GM23338 (cell line): ENCODE results near the gene PLEKHJ1. TPM values are rescaled to one million over a fixed set of nuclear protein-coding genes. Genes with fewer than 3 reads are reported as not detected.

Source experiments
- ATAC-seq: fragments of 200-7000 bp; cut with Tn5 transposase; 3 replicates; pipeline ENCODE4 v1.9.1; 2020
- DNase-seq: peaks from one replicate; pipeline ENCODE4 v3.0.0-alpha.2; 2015; ENCODE audit warnings: low spot score
- H2AFZ ChIP-seq: fragments of 200-600 bp; sonication (generic); 2 replicates; pipeline ENCODE4 v1.8.0; 2016; ENCODE audit warnings: antibody characterized with exemption, mild to moderate bottlenecking, moderate library complexity
- H3F3A ChIP-seq: fragments of 200-600 bp; sonication (generic); replicated peaks from 2 replicates; pipeline ENCODE4 v1.8.0; 2017; ENCODE audit warnings: antibody characterized with exemption, mixed run types, low read depth
- H3K27ac ChIP-seq: fragments of 200-600 bp; sonication (generic); 2 replicates; pipeline ENCODE4 v1.6.1; 2016; ENCODE audit warnings: low read depth
- H3K27me3 ChIP-seq: fragments of 200-600 bp; sonication (generic); 2 replicates; pipeline ENCODE4 v1.8.0; 2016; ENCODE audit warnings: mild to moderate bottlenecking, mixed run types, moderate library complexity; ENCODE audit not compliant: insufficient read depth
- H3K36me3 ChIP-seq: fragments of 200-600 bp; sonication (generic); 2 replicates; pipeline ENCODE4 v1.8.0; 2016; ENCODE audit warnings: mild to moderate bottlenecking; ENCODE audit not compliant: insufficient read depth
- H3K4me1 ChIP-seq: fragments of 200-600 bp; sonication (generic); 2 replicates; pipeline ENCODE4 v1.8.0; 2016; ENCODE audit warnings: mild to moderate bottlenecking, moderate library complexity; ENCODE audit not compliant: insufficient read depth
- H3K4me2 ChIP-seq: fragments of 200-600 bp; sonication (generic); 2 replicates; pipeline ENCODE4 v1.7.1; 2017; ENCODE audit warnings: mixed run types
- H3K4me3 ChIP-seq: fragments of 200-600 bp; sonication (generic); 2 replicates; pipeline ENCODE4 v1.6.1; 2016; ENCODE audit warnings: mixed run types
- H3K79me2 ChIP-seq: fragments of 200-600 bp; sonication (generic); replicated peaks from 2 replicates; pipeline ENCODE4 v1.8.0; 2017; ENCODE audit warnings: mild to moderate bottlenecking; ENCODE audit not compliant: insufficient read depth
- H3K9me2 ChIP-seq: fragments of 200-600 bp; sonication (generic); 2 replicates; pipeline ENCODE4 v1.8.0; 2017; ENCODE audit not compliant: insufficient read depth
- H4K20me1 ChIP-seq: fragments of 200-600 bp; sonication (generic); replicated peaks from 2 replicates; pipeline ENCODE4 v1.8.0; 2017; ENCODE audit warnings: mild to moderate bottlenecking; ENCODE audit not compliant: insufficient read depth
- H3K27ac Mint-ChIP-seq: 2 replicates; pipeline ENCODE4 v1.8.0; 2020; ENCODE audit warnings: inconsistent platforms, mild to moderate bottlenecking, moderate library complexity, mixed read lengths
- H3K27me3 Mint-ChIP-seq: 3 replicates; pipeline ENCODE4 v1.8.0; 2022; ENCODE audit warnings: low read depth, mild to moderate bottlenecking, moderate library complexity, mixed read lengths, inconsistent platforms; ENCODE audit not compliant: insufficient read depth, poor library complexity
- H3K36me3 Mint-ChIP-seq: 3 replicates; pipeline ENCODE4 v1.8.0; 2021; ENCODE audit warnings: low read depth, mild to moderate bottlenecking, inconsistent platforms, moderate library complexity, mixed read lengths
- H3K4me1 Mint-ChIP-seq: 3 replicates; pipeline ENCODE4 v1.8.0; 2020; ENCODE audit warnings: mild to moderate bottlenecking, inconsistent platforms, mixed read lengths
- H3K4me3 Mint-ChIP-seq: 3 replicates; pipeline ENCODE4 v1.8.0; 2021; ENCODE audit warnings: moderate library complexity, mild to moderate bottlenecking, inconsistent platforms, mixed read lengths
- H3K9me3 Mint-ChIP-seq: 3 replicates; pipeline ENCODE4 v1.8.0; 2020; ENCODE audit warnings: moderate library complexity, mild to moderate bottlenecking, inconsistent platforms, mixed read lengths
- CREB1 ChIP-seq: fragments of 250-450 bp; sonication (Bioruptor Pico); IDR thresholded peaks from 2 replicates; pipeline ENCODE4 v1.5.0; 2020; ENCODE audit warnings: low read depth, mild to moderate bottlenecking, moderate library complexity
- EZH2 ChIP-seq: fragments of 200-600 bp; sonication (generic); IDR thresholded peaks from one replicate; pipeline ENCODE4 v1.8.0; 2017; ENCODE audit warnings: antibody characterized with exemption, mild to moderate bottlenecking, low read depth; ENCODE audit not compliant: unreplicated experiment
- EZH2phosphoT487 ChIP-seq: fragments of 200-600 bp; sonication (generic); IDR thresholded peaks from one replicate; pipeline ENCODE4 v1.8.1; 2018; ENCODE audit warnings: antibody characterized with exemption; ENCODE audit not compliant: unreplicated experiment
- JUNB ChIP-seq: IDR thresholded peaks from one replicate; pipeline ENCODE4 v1.6.1; 2016; ENCODE audit warnings: antibody characterized with exemption; ENCODE audit not compliant: unreplicated experiment
- NANOG ChIP-seq: IDR thresholded peaks from 2 replicates; pipeline ENCODE4 v1.6.1; 2016; ENCODE audit warnings: antibody characterized with exemption, borderline replicate concordance
- POLR2AphosphoS5 ChIP-seq: IDR thresholded peaks from 2 replicates; pipeline ENCODE4 v1.6.1; 2016; ENCODE audit warnings: antibody characterized with exemption, low read depth
- STAT1 ChIP-seq: IDR thresholded peaks from one replicate; pipeline ENCODE4 v1.6.1; 2016; ENCODE audit warnings: antibody characterized with exemption; ENCODE audit not compliant: unreplicated experiment
- ZNF114 ChIP-seq: fragments of 250-450 bp; sonication (Bioruptor Pico); IDR thresholded peaks from 2 replicates; pipeline ENCODE4 v1.5.0; 2020; ENCODE audit warnings: mild to moderate bottlenecking, moderate library complexity
- ZNF331 ChIP-seq: fragments of 250-450 bp; sonication (Bioruptor Pico); IDR thresholded peaks from 2 replicates; pipeline ENCODE4 v1.5.0; 2020; ENCODE audit warnings: low read depth, mild to moderate bottlenecking, moderate library complexity
- polyA plus RNA-seq: library from polyadenylated mRNA; unstranded; fragments of >200 nt; fragmentation: Nextera tagmentation; extraction: Ambion mirVana; gene quantifications from 2 replicates; pipeline ENCODE4 v1.2.1, GENCODE V29; 2016
- total RNA-seq: library from RNA; depleted of rRNA; stranded (reverse); fragments of >200 nt; shearing (Covaris generic); gene quantifications from 2 replicates; pipeline ENCODE4 v1.2.3, GENCODE V29; 2014
- TF ChIP-seq, protein P1 (sequence below): IDR thresholded peaks from one replicate; pipeline ENCODE4 v1.6.1; 2018; ENCODE audit warnings: antibody characterized with exemption; ENCODE audit not compliant: unreplicated experiment
- TF ChIP-seq, protein P2 (sequence below), 2 experiments: fragments of 200-600 bp in 1 of 2; sonication (generic) in 1 of 2; conservative IDR thresholded peaks; 2 replicates each; pipeline versions ENCODE4 v1.5.1 to v1.6.1; 2016 to 2017; ENCODE audit warnings: antibody characterized with exemption in 2 of 2, low read depth in 2 of 2, mild to moderate bottlenecking in 2 of 2, moderate library complexity in 1 of 2
- TF ChIP-seq, protein P3 (sequence below): IDR thresholded peaks from 2 replicates; pipeline ENCODE4 v1.6.1; 2016; ENCODE audit warnings: antibody characterized with exemption
- TF ChIP-seq, protein P4 (sequence below): fragments of 250-450 bp; sonication (Bioruptor Pico); IDR thresholded peaks from 2 replicates; pipeline ENCODE4 v1.5.0; 2020; ENCODE audit warnings: mild to moderate bottlenecking, moderate library complexity

PLEKHJ1 gene
- total and polyA plus RNA-seq, 2 experiments from 2014 or later, result 146 to 210 TPM

DNA sequence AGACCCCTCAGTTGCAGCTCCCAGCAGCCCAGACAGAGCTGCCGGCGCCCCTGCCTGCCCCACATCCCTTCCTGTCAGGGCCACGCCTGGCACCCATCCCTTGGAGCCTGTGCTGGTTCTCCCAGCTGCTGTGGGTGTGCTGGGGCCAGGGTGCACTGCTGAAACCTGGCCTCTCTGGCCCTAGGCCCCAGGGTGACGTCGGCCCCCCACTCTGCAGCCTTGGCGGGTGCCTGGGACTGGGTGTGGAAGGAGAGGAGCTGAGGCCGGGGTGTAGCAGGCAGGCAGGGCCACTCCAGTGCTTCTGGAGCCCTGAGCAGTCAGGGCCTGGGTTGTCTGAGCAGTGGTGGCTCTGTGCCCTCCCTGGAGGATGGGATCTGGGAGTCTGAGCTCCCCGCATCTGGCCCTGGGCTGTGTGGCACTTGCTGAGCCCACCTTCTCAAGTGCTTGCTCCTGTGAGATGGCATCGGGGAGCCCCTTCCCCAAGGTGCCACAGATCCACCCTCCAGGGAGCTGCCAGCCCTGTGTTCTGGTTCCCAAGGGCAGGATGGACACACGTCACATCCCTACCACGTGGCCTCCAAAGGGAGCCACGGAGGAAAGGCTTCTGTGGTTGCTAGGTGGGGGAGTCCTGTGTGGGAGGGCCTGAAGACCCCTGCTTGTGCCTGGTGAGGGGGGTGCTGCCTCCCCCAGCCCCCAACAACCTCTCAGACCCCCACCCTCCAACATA lies 5.2 kb downstream of the PLEKHJ1 start:
- H3K27ac ChIP-seq, result 0 out of 2 replicates have a peak overlapping the region, but pooled peaks have one; percentile 26

More for the DNA sequence above, 5.2 kb downstream of the PLEKHJ1 start:
- TF ChIP-seq, protein P1, sequence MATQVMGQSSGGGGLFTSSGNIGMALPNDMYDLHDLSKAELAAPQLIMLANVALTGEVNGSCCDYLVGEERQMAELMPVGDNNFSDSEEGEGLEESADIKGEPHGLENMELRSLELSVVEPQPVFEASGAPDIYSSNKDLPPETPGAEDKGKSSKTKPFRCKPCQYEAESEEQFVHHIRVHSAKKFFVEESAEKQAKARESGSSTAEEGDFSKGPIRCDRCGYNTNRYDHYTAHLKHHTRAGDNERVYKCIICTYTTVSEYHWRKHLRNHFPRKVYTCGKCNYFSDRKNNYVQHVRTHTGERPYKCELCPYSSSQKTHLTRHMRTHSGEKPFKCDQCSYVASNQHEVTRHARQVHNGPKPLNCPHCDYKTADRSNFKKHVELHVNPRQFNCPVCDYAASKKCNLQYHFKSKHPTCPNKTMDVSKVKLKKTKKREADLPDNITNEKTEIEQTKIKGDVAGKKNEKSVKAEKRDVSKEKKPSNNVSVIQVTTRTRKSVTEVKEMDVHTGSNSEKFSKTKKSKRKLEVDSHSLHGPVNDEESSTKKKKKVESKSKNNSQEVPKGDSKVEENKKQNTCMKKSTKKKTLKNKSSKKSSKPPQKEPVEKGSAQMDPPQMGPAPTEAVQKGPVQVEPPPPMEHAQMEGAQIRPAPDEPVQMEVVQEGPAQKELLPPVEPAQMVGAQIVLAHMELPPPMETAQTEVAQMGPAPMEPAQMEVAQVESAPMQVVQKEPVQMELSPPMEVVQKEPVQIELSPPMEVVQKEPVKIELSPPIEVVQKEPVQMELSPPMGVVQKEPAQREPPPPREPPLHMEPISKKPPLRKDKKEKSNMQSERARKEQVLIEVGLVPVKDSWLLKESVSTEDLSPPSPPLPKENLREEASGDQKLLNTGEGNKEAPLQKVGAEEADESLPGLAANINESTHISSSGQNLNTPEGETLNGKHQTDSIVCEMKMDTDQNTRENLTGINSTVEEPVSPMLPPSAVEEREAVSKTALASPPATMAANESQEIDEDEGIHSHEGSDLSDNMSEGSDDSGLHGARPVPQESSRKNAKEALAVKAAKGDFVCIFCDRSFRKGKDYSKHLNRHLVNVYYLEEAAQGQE, result no peak
- TF ChIP-seq, protein P2, sequence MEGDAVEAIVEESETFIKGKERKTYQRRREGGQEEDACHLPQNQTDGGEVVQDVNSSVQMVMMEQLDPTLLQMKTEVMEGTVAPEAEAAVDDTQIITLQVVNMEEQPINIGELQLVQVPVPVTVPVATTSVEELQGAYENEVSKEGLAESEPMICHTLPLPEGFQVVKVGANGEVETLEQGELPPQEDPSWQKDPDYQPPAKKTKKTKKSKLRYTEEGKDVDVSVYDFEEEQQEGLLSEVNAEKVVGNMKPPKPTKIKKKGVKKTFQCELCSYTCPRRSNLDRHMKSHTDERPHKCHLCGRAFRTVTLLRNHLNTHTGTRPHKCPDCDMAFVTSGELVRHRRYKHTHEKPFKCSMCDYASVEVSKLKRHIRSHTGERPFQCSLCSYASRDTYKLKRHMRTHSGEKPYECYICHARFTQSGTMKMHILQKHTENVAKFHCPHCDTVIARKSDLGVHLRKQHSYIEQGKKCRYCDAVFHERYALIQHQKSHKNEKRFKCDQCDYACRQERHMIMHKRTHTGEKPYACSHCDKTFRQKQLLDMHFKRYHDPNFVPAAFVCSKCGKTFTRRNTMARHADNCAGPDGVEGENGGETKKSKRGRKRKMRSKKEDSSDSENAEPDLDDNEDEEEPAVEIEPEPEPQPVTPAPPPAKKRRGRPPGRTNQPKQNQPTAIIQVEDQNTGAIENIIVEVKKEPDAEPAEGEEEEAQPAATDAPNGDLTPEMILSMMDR (conservative IDR thresholded peaks at IDR 0.05; ENCODE audit: low read depth in 2 of 2), result no peak
- TF ChIP-seq, protein P3, sequence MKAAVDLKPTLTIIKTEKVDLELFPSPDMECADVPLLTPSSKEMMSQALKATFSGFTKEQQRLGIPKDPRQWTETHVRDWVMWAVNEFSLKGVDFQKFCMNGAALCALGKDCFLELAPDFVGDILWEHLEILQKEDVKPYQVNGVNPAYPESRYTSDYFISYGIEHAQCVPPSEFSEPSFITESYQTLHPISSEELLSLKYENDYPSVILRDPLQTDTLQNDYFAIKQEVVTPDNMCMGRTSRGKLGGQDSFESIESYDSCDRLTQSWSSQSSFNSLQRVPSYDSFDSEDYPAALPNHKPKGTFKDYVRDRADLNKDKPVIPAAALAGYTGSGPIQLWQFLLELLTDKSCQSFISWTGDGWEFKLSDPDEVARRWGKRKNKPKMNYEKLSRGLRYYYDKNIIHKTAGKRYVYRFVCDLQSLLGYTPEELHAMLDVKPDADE, result no peak
- TF ChIP-seq ZNF331 (CRISPR knock-in tag) (no peak), POLR2AphosphoS5 (no peak), JUNB (no peak), ZNF114 (no peak), NANOG (no peak), STAT1 (no peak), CREB1 (CRISPR knock-in tag) (no peak), EZH2 (no peak), EZH2phosphoT487 (no peak)
- TF ChIP-seq, protein P4, sequence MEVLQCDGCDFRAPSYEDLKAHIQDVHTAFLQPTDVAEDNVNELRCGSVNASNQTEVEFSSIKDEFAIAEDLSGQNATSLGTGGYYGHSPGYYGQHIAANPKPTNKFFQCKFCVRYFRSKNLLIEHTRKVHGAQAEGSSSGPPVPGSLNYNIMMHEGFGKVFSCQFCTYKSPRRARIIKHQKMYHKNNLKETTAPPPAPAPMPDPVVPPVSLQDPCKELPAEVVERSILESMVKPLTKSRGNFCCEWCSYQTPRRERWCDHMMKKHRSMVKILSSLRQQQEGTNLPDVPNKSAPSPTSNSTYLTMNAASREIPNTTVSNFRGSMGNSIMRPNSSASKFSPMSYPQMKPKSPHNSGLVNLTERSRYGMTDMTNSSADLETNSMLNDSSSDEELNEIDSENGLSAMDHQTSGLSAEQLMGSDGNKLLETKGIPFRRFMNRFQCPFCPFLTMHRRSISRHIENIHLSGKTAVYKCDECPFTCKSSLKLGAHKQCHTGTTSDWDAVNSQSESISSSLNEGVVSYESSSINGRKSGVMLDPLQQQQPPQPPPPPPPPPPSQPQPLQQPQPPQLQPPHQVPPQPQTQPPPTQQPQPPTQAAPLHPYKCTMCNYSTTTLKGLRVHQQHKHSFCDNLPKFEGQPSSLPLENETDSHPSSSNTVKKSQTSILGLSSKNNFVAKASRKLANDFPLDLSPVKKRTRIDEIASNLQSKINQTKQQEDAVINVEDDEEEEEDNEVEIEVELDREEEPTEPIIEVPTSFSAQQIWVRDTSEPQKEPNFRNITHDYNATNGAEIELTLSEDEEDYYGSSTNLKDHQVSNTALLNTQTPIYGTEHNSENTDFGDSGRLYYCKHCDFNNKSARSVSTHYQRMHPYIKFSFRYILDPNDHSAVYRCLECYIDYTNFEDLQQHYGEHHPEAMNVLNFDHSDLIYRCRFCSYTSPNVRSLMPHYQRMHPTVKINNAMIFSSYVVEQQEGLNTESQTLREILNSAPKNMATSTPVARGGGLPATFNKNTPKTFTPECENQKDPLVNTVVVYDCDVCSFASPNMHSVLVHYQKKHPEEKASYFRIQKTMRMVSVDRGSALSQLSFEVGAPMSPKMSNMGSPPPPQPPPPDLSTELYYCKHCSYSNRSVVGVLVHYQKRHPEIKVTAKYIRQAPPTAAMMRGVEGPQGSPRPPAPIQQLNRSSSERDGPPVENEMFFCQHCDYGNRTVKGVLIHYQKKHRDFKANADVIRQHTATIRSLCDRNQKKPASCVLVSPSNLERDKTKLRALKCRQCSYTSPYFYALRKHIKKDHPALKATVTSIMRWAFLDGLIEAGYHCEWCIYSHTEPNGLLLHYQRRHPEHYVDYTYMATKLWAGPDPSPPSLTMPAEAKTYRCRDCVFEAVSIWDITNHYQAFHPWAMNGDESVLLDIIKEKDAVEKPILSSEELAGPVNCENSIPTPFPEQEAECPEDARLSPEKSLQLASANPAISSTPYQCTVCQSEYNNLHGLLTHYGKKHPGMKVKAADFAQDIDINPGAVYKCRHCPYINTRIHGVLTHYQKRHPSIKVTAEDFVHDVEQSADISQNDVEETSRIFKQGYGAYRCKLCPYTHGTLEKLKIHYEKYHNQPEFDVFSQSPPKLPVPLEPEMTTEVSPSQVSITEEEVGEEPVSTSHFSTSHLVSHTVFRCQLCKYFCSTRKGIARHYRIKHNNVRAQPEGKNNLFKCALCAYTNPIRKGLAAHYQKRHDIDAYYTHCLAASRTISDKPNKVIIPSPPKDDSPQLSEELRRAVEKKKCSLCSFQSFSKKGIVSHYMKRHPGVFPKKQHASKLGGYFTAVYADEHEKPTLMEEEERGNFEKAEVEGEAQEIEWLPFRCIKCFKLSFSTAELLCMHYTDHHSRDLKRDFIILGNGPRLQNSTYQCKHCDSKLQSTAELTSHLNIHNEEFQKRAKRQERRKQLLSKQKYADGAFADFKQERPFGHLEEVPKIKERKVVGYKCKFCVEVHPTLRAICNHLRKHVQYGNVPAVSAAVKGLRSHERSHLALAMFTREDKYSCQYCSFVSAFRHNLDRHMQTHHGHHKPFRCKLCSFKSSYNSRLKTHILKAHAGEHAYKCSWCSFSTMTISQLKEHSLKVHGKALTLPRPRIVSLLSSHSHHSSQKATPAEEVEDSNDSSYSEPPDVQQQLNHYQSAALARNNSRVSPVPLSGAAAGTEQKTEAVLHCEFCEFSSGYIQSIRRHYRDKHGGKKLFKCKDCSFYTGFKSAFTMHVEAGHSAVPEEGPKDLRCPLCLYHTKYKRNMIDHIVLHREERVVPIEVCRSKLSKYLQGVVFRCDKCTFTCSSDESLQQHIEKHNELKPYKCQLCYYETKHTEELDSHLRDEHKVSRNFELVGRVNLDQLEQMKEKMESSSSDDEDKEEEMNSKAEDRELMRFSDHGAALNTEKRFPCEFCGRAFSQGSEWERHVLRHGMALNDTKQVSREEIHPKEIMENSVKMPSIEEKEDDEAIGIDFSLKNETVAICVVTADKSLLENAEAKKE (CRISPR knock-in tag), result no peak
- Histone ChIP-seq H3K4me3 (no peak overlapping the region), H3K36me3 (no peaks in the 10 kb centered on the region), H3K9me2 (no peaks in the 10 kb centered on the region), H3K4me1 (0 out of 2 replicates have a peak, but pooled peaks cover 3% of the 10 kb centered on the region), H3K79me2 (peaks cover 20% of the 10 kb centered on the region), H3F3A (0 out of 2 replicates have a peak, but pooled peaks cover 13% of the 10 kb centered on the region), H3K4me2 (no peak overlapping the region), H2AFZ (no peak overlapping the region), H4K20me1 (peaks cover 3% of the 10 kb centered on the region), H3K27me3 (no peaks in the 10 kb centered on the region)
- H3K27me3 Mint-ChIP-seq, result peaks cover 14% of the 10 kb centered on the region
- H3K27ac Mint-ChIP-seq, result no peak overlapping the region
- ATAC-seq (no peak), DNase-seq (no peak)
- H3K4me3 Mint-ChIP-seq, result no peak overlapping the region
- H3K4me1 Mint-ChIP-seq, result peaks cover 8% of the 10 kb centered on the region
- peaks cover 3% of the 10 kb centered on the region; the same call in 1 of the 3 replicates for H3K9me3 Mint-ChIP-seq
- peaks cover 29% of the 10 kb centered on the region for H3K36me3 Mint-ChIP-seq
